AG04449 (cell line): Measurements from ENCODE around the gene CELA1.

Experiments used
- CTCF ChIA-PET: fragments of 350-600 bp; formaldehyde crosslinking; extraction: SDS; loops from one replicate; lab custom pipeline; 2021; ENCODE audit warnings: antibody characterized with exemption; lab: Yijun Ruan, JAX
- POLR2A ChIA-PET: fragments of 400-600, 350-600 bp; formaldehyde crosslinking; extraction: SDS; loops from one replicate; lab custom pipeline; 2020; ENCODE audit warnings: antibody characterized with exemption, inconsistent platforms; lab: Yijun Ruan, JAX
- DNase-seq: peaks from one replicate; pipeline ENCODE4 v3.0.0-alpha.2; 2010; ENCODE audit warnings: low read depth, low spot score
- H3K4me3 ChIP-seq: 2 replicates; pipeline ENCODE4 v1.5.1; 2011; ENCODE audit warnings: low read depth, mild to moderate bottlenecking, control low read depth, low read length
- CTCF ChIP-seq: IDR thresholded peaks from one replicate; pipeline ENCODE4 v1.5.1; 2011; ENCODE audit warnings: mild to moderate bottlenecking, moderate library complexity, low read length, control low read depth, inconsistent platforms; ENCODE audit not compliant: insufficient read depth; ENCODE audit errors: missing control alignments

CELA1 gene

GRCh38 chr12:51383269-51383905 lies 36.9 kb upstream of the CELA1 start:
- no peak overlapping the region for H3K4me3 ChIP-seq
- ChIA-PET CTCF (interaction anchor here (1.2 to 2.1 kb wide), 2 partner anchors 9 to 11 kb away, joined by 3 to 6 read pairs; no protein-coding TSS in a partner anchor), POLR2A (no interaction called here)
- no peak for TF ChIP-seq CTCF
- DNase-seq: no peak

GRCh38 chr12:51382173-51382572 lies 35.7 kb upstream of the CELA1 start:
- POLR2A ChIA-PET: interaction anchor here (0.6 kb wide), 1 partner anchor 11 kb away, joined by 4 read pairs; no protein-coding TSS in a partner anchor
- no peak overlapping the region for H3K4me3 ChIP-seq
- TF ChIP-seq CTCF: no peak
- DNase-seq: no peak
- CTCF ChIA-PET: interaction anchor here (1.0 to 2.1 kb wide), 2 partner anchors 10 to 11 kb away, joined by 4 to 6 read pairs; no protein-coding TSS in a partner anchor

GRCh38 chr12:51381226-51382079 lies 35.0 kb upstream of the CELA1 start:
- POLR2A ChIA-PET: interaction anchor here (0.6 kb wide), 2 partner anchors 10 to 55 kb away, joined by 3 to 4 read pairs; no protein-coding TSS in a partner anchor

GRCh38 chr12:51379571-51379970 lies 33.1 kb upstream of the CELA1 start:
- POLR2A ChIA-PET: no interaction called here

More at GRCh38 chr12:51381226-51382079, 35.0 kb upstream of the CELA1 start:
- CTCF ChIA-PET: interaction anchor here (1.0 to 2.1 kb wide), 4 partner anchors 8 to 12 kb away, joined by 3 to 6 read pairs (median 5); no protein-coding TSS in a partner anchor
- no peak overlapping the region for H3K4me3 ChIP-seq
- TF ChIP-seq CTCF: no peak
- DNase-seq: no peak

GRCh38 chr12:51378749-51379148 lies 32.3 kb upstream of the CELA1 start:
- ChIA-PET POLR2A (no interaction called here), CTCF (interaction anchor here (1.2 kb wide), 1 partner anchor 9 kb away, joined by 3 read pairs; no protein-coding TSS in a partner anchor)
- H3K4me3 ChIP-seq: no peak overlapping the region
- no peak for TF ChIP-seq CTCF
- DNase-seq: no peak

More at GRCh38 chr12:51379571-51379970, 33.1 kb upstream of the CELA1 start:
- H3K4me3 ChIP-seq: no peak overlapping the region
- TF ChIP-seq CTCF: no peak
- CTCF ChIA-PET: no interaction called here
- DNase-seq: no peak
